Stimulated activated naive B cell treated with anti-CD40 and anti-IgM and Interleukin-4, amounts not matched to agents 10 μg/mL and 1 μg/mL and 100 μg/mL, for 72 hours (primary cell): ENCODE measurements around the gene P3H3.
A peak's percentile ranks its signal among the peaks of the same experiment; 100 is the strongest.

ENCODE experiments used
- ATAC-seq, 2 donors: fragments of 150-1000 bp; cut with Tn5 transposase; replicated peaks; 2 replicates each; pipeline ENCODE4 v1.10.0; 2021; ENCODE audit warnings: moderate library complexity in 1 of 2
- DNase-seq: peaks from one replicate; pipeline ENCODE4 v3.0.0; 2021
- H3K27ac Mint-ChIP-seq: one replicate; pipeline ENCODE4 v1.8.0; 2022; ENCODE audit warnings: mild to moderate bottlenecking, mixed read lengths
- H3K27me3 Mint-ChIP-seq, 2 donors: one replicate each; pipeline ENCODE4 v1.8.0; 2022; ENCODE audit warnings: mixed read lengths in 2 of 2
- H3K36me3 Mint-ChIP-seq, 2 donors: one replicate each; pipeline ENCODE4 v1.8.0; 2022; ENCODE audit warnings: mixed read lengths in 2 of 2, mild to moderate bottlenecking in 1 of 2
- H3K4me1 Mint-ChIP-seq, 2 donors: one replicate each; pipeline ENCODE4 v1.8.0; 2022; ENCODE audit warnings: mixed read lengths in 2 of 2, mild to moderate bottlenecking in 1 of 2
- H3K4me3 Mint-ChIP-seq, 2 donors: one replicate each; pipeline ENCODE4 v1.8.0; 2022; ENCODE audit warnings: mild to moderate bottlenecking in 2 of 2, mixed read lengths in 2 of 2, moderate library complexity in 1 of 2
- H3K9me3 Mint-ChIP-seq, 2 donors: one replicate each; pipeline ENCODE4 v1.8.0; 2022; ENCODE audit warnings: mixed read lengths in 2 of 2, mild to moderate bottlenecking in 1 of 2

The P3H3 gene

DNA sequence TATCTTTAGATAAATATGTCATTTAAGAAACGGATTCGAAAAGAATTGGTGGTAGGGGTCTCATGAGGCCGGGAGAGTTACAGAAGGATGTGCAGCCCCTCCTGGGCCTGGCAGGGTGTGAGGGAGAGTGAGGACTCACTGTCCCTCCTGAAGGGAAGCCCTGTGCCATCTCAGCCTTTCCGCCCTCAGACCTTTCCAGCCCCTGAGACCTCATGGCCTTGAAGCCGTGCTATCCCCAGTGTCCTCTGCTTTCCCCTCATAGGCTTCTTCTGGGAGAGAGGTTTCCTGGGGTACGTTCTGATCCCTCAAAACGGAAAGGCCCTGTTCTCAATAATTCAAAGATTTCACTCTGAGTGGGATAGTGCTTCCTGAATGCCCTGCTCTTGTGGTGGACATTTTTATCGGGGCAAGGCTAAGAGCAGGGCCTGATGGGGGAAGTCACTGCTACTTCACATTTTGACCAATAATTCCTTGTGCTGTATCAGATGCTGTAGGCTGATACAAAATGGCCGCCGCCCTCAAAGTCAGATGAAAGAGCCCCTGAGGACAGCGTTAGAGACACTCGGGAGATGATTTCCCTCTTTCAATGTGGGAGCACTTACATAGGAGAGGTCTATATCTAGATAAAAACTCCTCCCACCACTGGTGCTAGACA is 37.6 kb upstream of the P3H3 start:
- Mint-ChIP-seq H3K27ac (no peak overlapping the region), H3K36me3 (no peaks in the 10 kb centered on the region), H3K9me3 (no peaks in the 10 kb centered on the region), H3K27me3 (peaks cover 29 to 36% of the 10 kb centered on the region in 2 donors), H3K4me3 (no peak overlapping the region), H3K4me1 (peaks cover 29 to 34% of the 10 kb centered on the region in 2 donors)
- no peak for ATAC-seq
- no peak for DNase-seq

DNA sequence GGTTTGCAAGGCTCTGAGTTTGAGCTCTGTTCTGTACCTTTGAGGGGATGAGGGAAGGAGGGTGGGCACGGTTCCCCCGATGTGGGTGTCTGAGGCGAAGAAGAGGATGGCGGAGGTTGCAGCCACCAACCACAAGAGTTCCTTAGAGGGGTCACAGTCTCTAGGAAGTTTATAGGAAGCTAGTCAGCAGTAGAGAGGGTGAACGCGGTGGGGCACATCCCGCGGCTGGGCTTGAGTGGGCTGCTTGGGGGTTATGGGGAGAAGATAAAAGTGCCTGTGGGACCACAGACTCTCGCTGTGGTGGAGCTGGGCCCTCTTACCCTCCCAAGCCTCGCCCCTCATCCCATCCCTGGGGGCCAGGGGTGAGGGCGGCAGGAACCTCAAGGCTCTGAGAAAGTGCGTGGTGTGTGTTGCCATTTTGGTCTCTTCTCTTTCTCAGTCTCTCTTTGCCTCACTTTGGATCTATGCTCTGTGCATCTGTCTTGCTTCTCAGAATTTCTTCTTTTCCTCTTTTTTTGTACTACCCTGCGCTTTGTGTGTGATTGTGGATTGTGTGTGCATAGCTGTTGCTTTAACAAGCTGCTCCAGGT is 36.2 kb upstream of the P3H3 start:
- Mint-ChIP-seq H3K4me1 (peaks cover 25 to 29% of the 10 kb centered on the region in 2 donors), H3K36me3 (no peaks in the 10 kb centered on the region), H3K4me3 (peak overlapping the region; percentile 15 to 70), H3K27me3 (peaks cover 35 to 41% of the 10 kb centered on the region in 2 donors), H3K27ac (peak overlapping the region; percentile 84), H3K9me3 (no peaks in the 10 kb centered on the region)
- ATAC-seq, result peak; percentile 61 to 74
- DNase-seq, result no peak

DNA sequence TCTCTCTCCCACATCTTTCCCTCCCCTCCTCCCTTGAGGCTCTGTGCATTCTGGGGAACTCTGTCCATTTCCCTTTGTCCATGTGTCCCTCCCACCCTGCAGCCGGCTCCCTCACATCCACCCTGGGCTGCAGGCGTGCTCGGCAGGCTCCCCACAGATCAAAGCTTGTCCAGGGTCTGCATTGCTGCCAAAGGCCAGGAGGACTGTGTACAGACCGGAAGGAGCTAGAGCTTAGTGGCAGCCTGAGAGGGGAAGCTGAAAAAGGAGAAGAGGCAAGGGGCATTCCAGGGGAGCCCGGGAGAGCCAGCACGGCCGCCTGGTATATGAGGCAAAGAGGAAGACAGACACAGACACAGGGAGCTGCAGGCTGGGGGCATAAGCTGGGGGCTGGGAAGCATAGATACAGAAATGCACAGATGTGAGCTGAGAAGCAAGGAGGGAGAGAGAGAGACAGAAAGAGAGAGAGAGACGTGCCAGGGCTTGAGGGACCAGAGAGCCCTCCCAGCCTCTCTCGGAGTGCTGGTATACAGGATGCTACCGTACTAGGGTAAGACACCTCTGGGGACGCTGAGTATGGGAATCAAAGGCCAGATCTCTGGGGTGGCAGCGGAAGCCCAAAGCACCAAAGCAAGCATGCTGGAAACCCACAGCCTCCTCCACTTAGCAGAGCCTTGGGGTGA is 35.5 kb upstream of the P3H3 start:
- peak; percentile 31 for DNase-seq
- peaks cover 41 to 47% of the 10 kb centered on the region in 2 donors for H3K27me3 Mint-ChIP-seq
- H3K27ac Mint-ChIP-seq, result peak overlapping the region; percentile 84
- H3K9me3 Mint-ChIP-seq, result no peaks in the 10 kb centered on the region
- H3K4me1 Mint-ChIP-seq, result peaks cover 25 to 29% of the 10 kb centered on the region in 2 donors
- peak; percentile 80 to 92 for ATAC-seq
- H3K36me3 Mint-ChIP-seq, result no peaks in the 10 kb centered on the region
- H3K4me3 Mint-ChIP-seq, result peak overlapping the region; percentile 15 to 70

DNA sequence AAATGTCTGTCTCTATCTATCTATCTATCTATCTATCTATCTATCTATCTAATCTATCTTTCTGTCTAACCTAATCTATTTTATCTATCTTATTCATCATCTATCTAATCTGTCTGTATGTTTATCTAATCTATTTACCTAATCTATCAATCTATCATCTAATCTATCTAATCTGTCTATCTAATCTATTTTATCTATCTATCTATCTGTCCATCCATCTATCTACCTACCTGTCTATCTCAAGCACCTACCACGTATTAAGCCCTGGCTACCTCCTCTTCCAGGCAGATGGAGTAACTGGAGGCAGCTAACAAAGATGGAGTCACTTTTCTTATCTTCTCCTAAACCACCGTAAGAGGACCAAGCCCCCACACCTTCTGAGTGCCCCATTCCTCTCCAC is 33.1 kb upstream of the P3H3 start:
- DNase-seq (no peak), ATAC-seq (no peak)
- Mint-ChIP-seq H3K9me3 (no peaks in the 10 kb centered on the region), H3K36me3 (no peaks in the 10 kb centered on the region), H3K27ac (no peak overlapping the region), H3K4me1 (peaks cover 18 to 22% of the 10 kb centered on the region in 2 donors), H3K27me3 (peaks cover 49 to 50% of the 10 kb centered on the region in 2 donors), H3K4me3 (no peak overlapping the region)

- Mint-ChIP-seq H3K4me1 (peaks cover 18 to 21% of the 10 kb centered on the region in 2 donors), H3K4me3 (no peak overlapping the region), H3K9me3 (no peaks in the 10 kb centered on the region), H3K36me3 (no peaks in the 10 kb centered on the region), H3K27me3 (peaks cover 49 to 50% of the 10 kb centered on the region in 2 donors), H3K27ac (no peak overlapping the region)
- DNase-seq, result no peak
- no peak for ATAC-seq
Measured at GRCh38 chr12:6796576-6796975, 31.6 kb upstream of the P3H3 start.

DNA sequence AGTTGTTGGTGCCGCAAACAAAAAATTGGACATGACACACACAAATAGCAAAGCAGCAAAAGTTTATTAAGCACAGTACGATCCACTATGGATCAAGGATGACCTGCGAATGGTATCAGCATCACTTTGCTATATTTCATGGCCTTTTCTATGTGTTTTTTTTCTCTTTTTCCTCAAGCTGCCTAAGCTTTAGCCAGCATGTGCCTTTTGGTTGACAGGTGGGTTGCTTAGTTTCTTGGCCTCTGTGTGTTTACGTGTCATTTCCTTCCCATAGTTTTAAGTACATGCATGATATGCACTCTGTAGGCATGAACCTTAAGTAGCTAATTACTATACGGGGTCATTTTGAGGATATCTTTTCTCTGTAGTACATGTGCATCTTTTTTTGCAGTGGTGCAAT is 29.1 kb upstream of the P3H3 start:
- ATAC-seq (no peak), DNase-seq (no peak)
- H3K4me3 Mint-ChIP-seq, result no peak overlapping the region
- no peaks in the 10 kb centered on the region for H3K9me3 Mint-ChIP-seq
- H3K27me3 Mint-ChIP-seq, result peaks cover 45 to 58% of the 10 kb centered on the region in 2 donors
- no peaks in the 10 kb centered on the region for H3K36me3 Mint-ChIP-seq
- H3K4me1 Mint-ChIP-seq, result no peaks in the 10 kb centered on the region
- H3K27ac Mint-ChIP-seq, result no peak overlapping the region

- no peak overlapping the region for H3K27ac Mint-ChIP-seq
- no peak overlapping the region for H3K4me3 Mint-ChIP-seq
- H3K27me3 Mint-ChIP-seq, result peaks cover 10 to 31% of the 10 kb centered on the region in 2 donors
- no peak for DNase-seq
- H3K4me1 Mint-ChIP-seq, result peaks cover 10 to 14% of the 10 kb centered on the region in 2 donors
- H3K36me3 Mint-ChIP-seq, result no peaks in the 10 kb centered on the region
- H3K9me3 Mint-ChIP-seq, result no peaks in the 10 kb centered on the region
- ATAC-seq, result no peak
Measured at GRCh38 chr12:6807170-6807569, 21.0 kb upstream of the P3H3 start.

GRCh38 chr12:6809056-6809455 is 19.2 kb upstream of the P3H3 start:
- H3K9me3 Mint-ChIP-seq, result no peaks in the 10 kb centered on the region
- ATAC-seq, result no peak
- DNase-seq, result no peak
- H3K27ac Mint-ChIP-seq, result no peak overlapping the region
- H3K36me3 Mint-ChIP-seq, result no peaks in the 10 kb centered on the region
- peaks cover 17 to 22% of the 10 kb centered on the region in 2 donors for H3K4me1 Mint-ChIP-seq
- H3K4me3 Mint-ChIP-seq, result no peak overlapping the region
- peaks cover 13 to 31% of the 10 kb centered on the region in 2 donors for H3K27me3 Mint-ChIP-seq

DNA sequence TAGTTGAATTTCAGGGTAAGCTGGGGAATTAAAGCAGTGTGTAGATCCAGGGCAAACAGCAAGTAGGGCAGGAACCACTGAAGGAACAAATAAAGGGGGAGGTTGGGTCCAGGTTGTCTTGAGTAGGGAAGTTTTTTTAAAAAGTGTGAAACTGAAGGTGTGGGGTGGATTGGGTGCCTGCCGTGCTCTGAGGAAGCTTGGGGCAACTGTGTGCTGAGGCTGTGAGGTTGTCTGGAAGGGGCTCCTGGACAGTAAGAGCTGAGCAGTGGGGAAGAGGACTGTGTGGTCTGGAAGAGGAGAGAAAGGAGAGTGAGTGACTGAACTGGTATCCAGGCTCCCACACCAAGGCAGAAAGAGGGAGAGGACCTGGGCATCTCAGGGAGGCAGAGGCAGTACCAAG is 17.4 kb upstream of the P3H3 start:
- peaks cover 17 to 22% of the 10 kb centered on the region in 2 donors for H3K4me1 Mint-ChIP-seq
- peaks cover 20 to 43% of the 10 kb centered on the region in 2 donors for H3K27me3 Mint-ChIP-seq
- DNase-seq, result no peak
- H3K36me3 Mint-ChIP-seq, result no peaks in the 10 kb centered on the region
- peak overlapping the region; percentile 11 for H3K27ac Mint-ChIP-seq
- H3K4me3 Mint-ChIP-seq, result no peak overlapping the region
- ATAC-seq, result no peak
- no peaks in the 10 kb centered on the region for H3K9me3 Mint-ChIP-seq

GRCh38 chr12:6813363-6813762 is 14.8 kb upstream of the P3H3 start:
- no peaks in the 10 kb centered on the region for H3K36me3 Mint-ChIP-seq
- ATAC-seq (no peak), DNase-seq (no peak)
- peaks cover 17 to 22% of the 10 kb centered on the region in 2 donors for H3K4me1 Mint-ChIP-seq
- H3K9me3 Mint-ChIP-seq, result no peaks in the 10 kb centered on the region
- no peak overlapping the region for H3K27ac Mint-ChIP-seq
- H3K4me3 Mint-ChIP-seq, result no peak overlapping the region
- H3K27me3 Mint-ChIP-seq, result peaks cover 28 to 45% of the 10 kb centered on the region in 2 donors

DNA sequence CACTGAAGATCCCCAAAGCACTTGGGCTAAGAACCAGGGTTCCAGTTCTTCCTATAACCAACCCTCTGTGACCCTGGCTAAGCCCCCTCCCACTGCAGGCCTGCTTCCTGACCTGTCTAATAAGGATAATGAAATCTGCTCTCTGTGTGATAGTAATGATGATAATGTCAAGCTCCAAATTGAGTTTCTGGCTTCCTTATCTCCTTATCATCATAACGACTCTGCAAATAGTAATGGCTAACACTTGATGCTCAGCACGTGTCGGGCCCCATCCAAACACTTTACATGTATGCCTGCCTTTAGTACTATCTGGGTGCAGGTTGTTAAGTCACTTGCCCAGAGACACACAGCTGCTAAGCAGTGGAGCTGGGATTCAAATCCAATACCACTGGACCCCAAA is 11.6 kb upstream of the P3H3 start:
- ATAC-seq (no peak), DNase-seq (no peak)
- H3K36me3 Mint-ChIP-seq, result peaks cover 0 to 1% of the 10 kb centered on the region in 2 donors
- H3K4me1 Mint-ChIP-seq, result peaks cover 13 to 18% of the 10 kb centered on the region in 2 donors
- no peak overlapping the region for H3K27ac Mint-ChIP-seq
- H3K4me3 Mint-ChIP-seq, result no peak overlapping the region
- no peaks in the 10 kb centered on the region for H3K9me3 Mint-ChIP-seq
- H3K27me3 Mint-ChIP-seq, result peaks cover 35 to 62% of the 10 kb centered on the region in 2 donors

DNA sequence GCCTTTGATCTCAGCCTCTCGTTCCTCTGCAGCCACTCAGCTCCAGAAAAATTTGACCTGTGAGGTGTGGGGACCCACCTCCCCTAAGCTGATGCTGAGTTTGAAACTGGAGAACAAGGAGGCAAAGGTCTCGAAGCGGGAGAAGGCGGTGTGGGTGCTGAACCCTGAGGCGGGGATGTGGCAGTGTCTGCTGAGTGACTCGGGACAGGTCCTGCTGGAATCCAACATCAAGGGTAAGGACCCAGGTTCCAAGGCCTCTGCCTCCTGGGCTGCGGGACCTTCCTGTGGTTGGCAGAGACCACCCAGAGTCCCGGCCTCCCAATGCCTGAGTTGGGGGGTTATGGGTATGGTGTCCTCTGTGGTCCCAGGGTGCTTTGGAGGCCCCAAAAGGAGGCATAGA is 11.1 kb upstream of the P3H3 start:
- Mint-ChIP-seq H3K9me3 (no peaks in the 10 kb centered on the region), H3K27ac (no peak overlapping the region), H3K36me3 (peaks cover 0 to 1% of the 10 kb centered on the region in 2 donors), H3K4me1 (peaks cover 16 to 21% of the 10 kb centered on the region in 2 donors), H3K4me3 (no peak overlapping the region), H3K27me3 (peaks cover 38 to 66% of the 10 kb centered on the region in 2 donors)
- ATAC-seq (no peak), DNase-seq (no peak)

- H3K27ac Mint-ChIP-seq, result no peak overlapping the region
- H3K9me3 Mint-ChIP-seq, result no peaks in the 10 kb centered on the region
- DNase-seq (no peak), ATAC-seq (no peak)
- H3K36me3 Mint-ChIP-seq, result peaks cover 0 to 1% of the 10 kb centered on the region in 2 donors
- H3K4me3 Mint-ChIP-seq, result no peak overlapping the region
- H3K4me1 Mint-ChIP-seq, result peaks cover 12 to 18% of the 10 kb centered on the region in 2 donors
- H3K27me3 Mint-ChIP-seq, result peaks cover 44 to 72% of the 10 kb centered on the region in 2 donors
Measured at GRCh38 chr12:6817662-6818157, 10.5 kb upstream of the P3H3 start.

GRCh38 chr12:6818222-6818621 is 10.0 kb upstream of the P3H3 start:
- no peak for ATAC-seq
- Mint-ChIP-seq H3K36me3 (peaks cover 0 to 1% of the 10 kb centered on the region in 2 donors), H3K4me1 (peaks cover 13 to 16% of the 10 kb centered on the region in 2 donors), H3K4me3 (no peak overlapping the region), H3K27ac (no peak overlapping the region), H3K27me3 (peaks cover 49 to 77% of the 10 kb centered on the region in 2 donors), H3K9me3 (no peaks in the 10 kb centered on the region)
- no peak for DNase-seq
